Measurements from ENCODE around the gene CPAMD8. TPM values are rescaled to one million over a fixed set of nuclear protein-coding genes. Genes with fewer than 3 reads are reported as not detected.

The CPAMD8 gene
- total and polyA plus RNA-seq, 11 donors, result 5.2 to 49.5 (median 16.9) TPM

DNA sequence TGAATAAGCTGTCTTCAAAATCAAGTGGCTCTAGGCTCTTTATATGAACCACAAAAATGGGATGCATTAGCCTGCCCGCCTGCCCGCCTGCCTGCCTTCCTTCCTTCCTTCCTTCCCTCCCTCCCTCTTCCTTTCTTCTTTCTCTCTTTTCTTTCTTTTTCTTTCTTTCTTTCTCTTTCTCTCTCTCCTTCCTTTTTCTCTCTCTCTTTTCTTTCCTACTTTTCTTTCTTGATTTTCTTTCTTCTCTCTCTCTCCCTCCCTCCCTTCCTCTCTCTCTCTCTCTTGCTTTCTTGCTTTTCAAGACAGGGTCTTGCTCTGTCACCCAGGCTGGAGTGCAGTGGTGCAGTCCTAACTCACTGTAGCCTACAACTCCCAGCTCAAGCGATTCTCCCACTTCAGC is 110.9 kb downstream of the CPAMD8 start:
- Histone ChIP-seq H3K4me3 (no peak overlapping the region), H3K27me3 (no peaks in the 10 kb centered on the region), H3K9me3 (peaks cover 0 to 51% (median 28%) of the 10 kb centered on the region in 12 donors), H3K27ac (no peak overlapping the region), H3K4me1 (no peaks in the 10 kb centered on the region), H3K36me3 (peaks cover 0 to 16% (median 0%) of the 10 kb centered on the region in 9 donors)
- no peak for TF ChIP-seq POLR2A (IDR thresholded peaks at IDR 0.05)
- TF ChIP-seq, protein P1, sequence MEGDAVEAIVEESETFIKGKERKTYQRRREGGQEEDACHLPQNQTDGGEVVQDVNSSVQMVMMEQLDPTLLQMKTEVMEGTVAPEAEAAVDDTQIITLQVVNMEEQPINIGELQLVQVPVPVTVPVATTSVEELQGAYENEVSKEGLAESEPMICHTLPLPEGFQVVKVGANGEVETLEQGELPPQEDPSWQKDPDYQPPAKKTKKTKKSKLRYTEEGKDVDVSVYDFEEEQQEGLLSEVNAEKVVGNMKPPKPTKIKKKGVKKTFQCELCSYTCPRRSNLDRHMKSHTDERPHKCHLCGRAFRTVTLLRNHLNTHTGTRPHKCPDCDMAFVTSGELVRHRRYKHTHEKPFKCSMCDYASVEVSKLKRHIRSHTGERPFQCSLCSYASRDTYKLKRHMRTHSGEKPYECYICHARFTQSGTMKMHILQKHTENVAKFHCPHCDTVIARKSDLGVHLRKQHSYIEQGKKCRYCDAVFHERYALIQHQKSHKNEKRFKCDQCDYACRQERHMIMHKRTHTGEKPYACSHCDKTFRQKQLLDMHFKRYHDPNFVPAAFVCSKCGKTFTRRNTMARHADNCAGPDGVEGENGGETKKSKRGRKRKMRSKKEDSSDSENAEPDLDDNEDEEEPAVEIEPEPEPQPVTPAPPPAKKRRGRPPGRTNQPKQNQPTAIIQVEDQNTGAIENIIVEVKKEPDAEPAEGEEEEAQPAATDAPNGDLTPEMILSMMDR (IDR thresholded peaks at IDR 0.05), result no peak
- intact Hi-C loops (cut with DNase I), result no loop called here
- DNase-seq (no peak), ATAC-seq (no peak)
- 54 to 82% (median 64%) methylated on average over 3 of the region's 3 CpGs for WGBS, 4 donors

DNA sequence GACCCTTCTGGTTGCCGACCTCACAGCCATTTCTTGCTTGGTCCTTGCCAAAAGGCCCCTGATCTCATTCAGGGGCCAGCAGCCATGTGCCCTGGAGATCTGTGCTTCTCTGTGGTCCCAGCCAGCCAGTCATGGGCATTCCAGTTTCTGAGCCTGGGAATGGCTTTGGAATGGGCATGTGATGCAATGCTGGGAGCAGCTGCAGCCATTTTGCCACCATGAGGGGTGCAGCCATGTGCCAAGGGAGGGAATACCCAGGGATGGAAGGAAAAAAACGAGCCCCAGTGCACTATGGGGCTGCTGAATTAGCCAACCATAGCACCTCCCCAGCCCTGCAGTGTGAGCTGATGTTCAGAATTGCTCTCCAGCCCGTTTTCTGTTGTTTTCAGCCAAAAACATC is 111.5 kb downstream of the CPAMD8 start:
- no peak for TF ChIP-seq POLR2A (IDR thresholded peaks at IDR 0.05)
- TF ChIP-seq, protein P1 (IDR thresholded peaks at IDR 0.05), result no peak
- ATAC-seq (no peak), DNase-seq (no peak)
- 69 to 77% (median 74%) methylated on average over 3 of the region's 3 CpGs for whole genome bisulfite sequencing, 4 donors
- no peak overlapping the region for H3K4me3 ChIP-seq
- no peaks in the 10 kb centered on the region for H3K27me3 ChIP-seq
- no peaks in the 10 kb centered on the region for H3K4me1 ChIP-seq
- peaks cover 0 to 51% (median 28%) of the 10 kb centered on the region in 12 donors for H3K9me3 ChIP-seq
- intact Hi-C loops (cut with DNase I), result no loop called here
- H3K36me3 ChIP-seq, result peaks cover 0 to 16% (median 0%) of the 10 kb centered on the region in 9 donors
- H3K27ac ChIP-seq, result no peak overlapping the region

DNA sequence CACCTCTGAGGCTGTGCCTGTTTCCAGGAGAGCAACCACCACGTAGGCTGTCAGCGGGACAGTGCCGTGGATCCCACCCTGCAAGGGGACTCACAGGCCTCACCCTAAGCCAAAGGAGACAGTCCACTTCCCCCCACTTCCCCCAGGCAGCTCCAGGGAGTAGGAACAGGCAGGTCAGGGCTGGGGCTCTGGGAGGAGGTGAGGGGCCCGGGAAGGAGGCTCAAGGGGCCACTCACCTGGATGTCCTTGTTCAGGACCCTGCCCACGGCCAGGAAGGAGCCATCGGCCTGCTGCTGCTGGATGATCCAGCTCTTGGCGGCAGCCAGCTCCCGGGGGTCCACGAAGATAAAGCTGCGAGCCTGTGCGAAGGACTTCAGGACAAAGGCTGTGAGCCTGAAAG is 112.2 kb downstream of the CPAMD8 start:
- peaks cover 0 to 12% (median 0%) of the 10 kb centered on the region in 9 donors for H3K36me3 ChIP-seq
- no peaks in the 10 kb centered on the region for H3K4me1 ChIP-seq
- H3K27ac ChIP-seq, result no peak overlapping the region
- H3K9me3 ChIP-seq, result peaks cover 0 to 46% (median 25%) of the 10 kb centered on the region in 12 donors
- H3K4me3 ChIP-seq, result no peak overlapping the region
- intact Hi-C loops (cut with DNase I), result no loop called here
- TF ChIP-seq, protein P1 (IDR thresholded peaks at IDR 0.05), result no peak
- no peak for TF ChIP-seq POLR2A (IDR thresholded peaks at IDR 0.05)
- ATAC-seq (no peak), DNase-seq (no peak)
- H3K27me3 ChIP-seq, result no peaks in the 10 kb centered on the region
- 65 to 74% (median 68%) methylated on average over 6 to 11 of the region's 11 CpGs for WGBS, 4 donors

DNA sequence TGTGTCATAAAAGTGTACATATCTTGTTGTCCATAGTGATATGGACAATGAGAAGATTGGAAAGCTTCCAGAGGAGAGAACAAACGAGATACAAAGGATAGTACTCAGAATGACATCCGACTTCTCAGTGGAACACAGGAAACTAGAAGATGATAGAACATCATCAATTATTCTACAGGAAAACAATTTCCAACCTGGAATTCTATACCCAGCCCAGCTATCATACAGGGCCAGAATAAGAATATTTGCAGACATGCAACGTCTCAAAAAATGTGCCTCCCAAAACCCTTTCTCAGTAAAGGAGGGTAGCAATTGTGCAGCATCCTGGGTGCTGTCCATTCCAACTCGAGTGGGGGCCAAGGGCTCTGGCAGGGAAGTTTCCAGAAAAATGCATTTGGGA is 113.8 kb downstream of the CPAMD8 start:
- 80 to 82% (median 80%) methylated on average over 4 of the region's 4 CpGs for WGBS, 4 donors
- ATAC-seq (no peak), DNase-seq (no peak)
- H3K4me1 ChIP-seq, result no peaks in the 10 kb centered on the region
- H3K27ac ChIP-seq, result no peak overlapping the region
- H3K27me3 ChIP-seq, result no peaks in the 10 kb centered on the region
- TF ChIP-seq, protein P1 (IDR thresholded peaks at IDR 0.05), result no peak
- peaks cover 0 to 12% (median 0%) of the 10 kb centered on the region in 9 donors for H3K36me3 ChIP-seq
- peaks cover 0 to 39% (median 23%) of the 10 kb centered on the region in 12 donors for H3K9me3 ChIP-seq
- intact Hi-C loops (cut with DNase I), result no loop called here
- no peak overlapping the region for H3K4me3 ChIP-seq

All from heart left ventricle (tissue), 16 donors.